ENCODE data around the gene FAM174C.
"Not testable (repeated sequence)": the region's sequence is repeated elsewhere in the genome, so short reads cannot be mapped to it uniquely, and the experiment has no call there.

FAM174C gene

GRCh38 chr19:1237754-1238368 is 37.5 kb upstream of the FAM174C start, which contains the start of gene CBARP:
Gene CBARP, minus strand, starts transcription at chr19:1238005. Its CDS starts 1,905 bp downstream, at chr19:1236100.
- no peak for DNase-seq

- DNase-seq = no peak
These were observed 36.7 kb upstream of the FAM174C start for GRCh38 chr19:1238369-1239303.

- DNase-seq = no peak
These were observed 35.9 kb upstream of the FAM174C start for GRCh38 chr19:1239420-1239795.

- DNase-seq = peak; percentile 38
These were observed 35.3 kb upstream of the FAM174C start for GRCh38 chr19:1239796-1240737.

- no peak for DNase-seq
These were observed 34.4 kb upstream of the FAM174C start for GRCh38 chr19:1240925-1241324.

- peak; percentile 55 for DNase-seq
These were observed 33.8 kb upstream of the FAM174C start, which contains the start of gene ATP5F1D for GRCh38 chr19:1241417-1242095. Gene ATP5F1D, plus strand, starts transcription at chr19:1241751. Its CDS starts 100 bp downstream, at chr19:1241851.

GRCh38 chr19:1243768-1244692 is 31.3 kb upstream of the FAM174C start:
- no peak for DNase-seq

- no peak for DNase-seq
These were observed 30.5 kb upstream of the FAM174C start for GRCh38 chr19:1244693-1245451.

GRCh38 chr19:1245494-1246264 is 29.7 kb upstream of the FAM174C start:
- DNase-seq = no peak

- DNase-seq = not testable (repeated sequence)
These were observed 28.9 kb upstream of the FAM174C start for GRCh38 chr19:1246265-1247087.

GRCh38 chr19:1247748-1248138 is 27.6 kb upstream of the FAM174C start:
- DNase-seq = no peak

- DNase-seq = no peak
These were observed 27.1 kb upstream of the FAM174C start, which contains the start of gene MIDN for GRCh38 chr19:1248139-1248785. Gene MIDN, plus strand, starts transcription at chr19:1248583. Its CDS starts 1,714 bp downstream, at chr19:1250297.

- peak; percentile 27 for DNase-seq
These were observed 26.5 kb upstream of the FAM174C start for GRCh38 chr19:1248786-1249297.

- peak; percentile 58 for DNase-seq
These were observed 25.9 kb upstream of the FAM174C start for GRCh38 chr19:1249298-1249989.

GRCh38 chr19:1249990-1250436 is 25.3 kb upstream of the FAM174C start:
- no peak for DNase-seq

- peak; percentile 33 for DNase-seq
These were observed 24.7 kb upstream of the FAM174C start for GRCh38 chr19:1250437-1251260.

Data from NCI-H526 treated with DMSO at 0.1 percent for 48 hours (cell line).